ENCODE data around the gene TCF23. TPM values are rescaled to one million over a fixed set of nuclear protein-coding genes. Genes with fewer than 3 reads are reported as not detected.

TCF23 gene
- total RNA-seq: not detected

DNA sequence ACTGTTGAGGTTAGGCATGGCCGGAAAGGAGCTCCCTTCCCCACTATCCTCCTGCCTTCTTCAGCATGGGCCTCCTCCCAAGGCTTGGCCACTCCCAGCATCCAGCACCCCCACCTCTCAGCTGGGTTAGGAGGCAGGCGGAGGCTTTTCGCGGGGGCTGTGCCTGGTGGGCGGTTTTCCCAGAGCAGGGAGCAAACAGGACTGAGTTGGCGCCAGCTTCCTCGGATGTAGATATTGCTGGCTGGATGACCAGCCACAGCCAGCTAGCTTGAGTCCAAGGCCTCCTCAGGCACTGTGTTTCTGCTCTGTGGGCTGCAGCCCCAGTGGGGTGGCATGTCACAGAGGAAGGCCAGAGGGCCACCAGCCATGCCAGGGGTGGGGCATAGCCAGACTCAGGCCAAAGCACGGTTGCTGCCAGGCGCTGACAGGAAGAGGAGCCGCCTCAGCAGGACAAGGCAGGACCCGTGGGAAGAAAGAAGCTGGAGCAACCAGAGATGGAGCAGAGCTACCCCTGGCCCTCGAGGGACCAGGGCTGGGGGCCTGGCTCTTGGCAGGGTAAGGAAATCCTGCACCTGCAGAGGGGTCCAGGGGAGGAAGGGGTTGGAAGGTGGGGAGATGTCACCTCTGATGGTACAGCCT is at the start of gene TCF23:
Gene TCF23, plus strand, starts transcription at position 204 of the 639 bp plus-strand sequence. Its CDS starts 130 bp downstream, at position 334.

DNA sequence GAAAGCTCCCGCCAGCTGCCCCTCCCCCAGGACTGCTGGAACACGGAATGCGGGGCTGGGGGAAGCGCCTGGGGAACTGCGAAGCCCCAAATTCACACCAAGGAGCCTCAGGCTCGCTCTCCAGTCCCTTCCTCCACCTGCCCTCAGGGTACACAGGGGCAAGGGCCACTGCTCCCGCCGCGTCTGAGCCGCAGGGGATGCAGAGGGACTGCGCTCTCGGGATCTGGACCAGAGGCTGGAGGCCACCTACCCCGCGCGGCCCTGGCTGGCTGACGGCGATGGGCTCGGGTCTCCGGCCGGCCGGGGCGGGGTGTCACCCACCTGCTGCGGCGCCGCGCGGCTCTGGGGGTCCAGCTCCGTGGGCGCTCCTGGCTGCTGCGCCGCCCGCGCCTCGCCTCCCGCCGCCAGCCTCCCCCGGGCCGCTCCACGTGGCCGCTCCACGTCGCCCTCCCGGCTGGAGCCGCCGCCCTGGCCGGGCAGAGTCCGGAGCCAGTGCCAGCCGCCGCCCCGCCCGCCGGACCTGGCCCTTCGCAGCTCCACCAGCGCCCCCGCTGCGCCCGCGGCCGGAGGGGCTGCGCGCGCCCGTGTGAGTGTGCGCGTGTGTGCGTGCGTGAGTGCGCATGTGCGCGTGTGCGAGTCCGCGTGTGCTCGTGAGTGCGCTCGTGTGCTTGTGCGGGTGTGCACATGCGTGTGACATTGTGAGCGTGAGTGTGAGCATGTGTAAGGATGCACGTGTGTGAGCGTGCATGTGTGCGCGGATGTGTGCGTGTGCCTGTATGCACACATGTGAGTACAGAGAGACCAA is 30.1 kb upstream of the TCF23 start, which contains the start of gene CGREF1:
Gene CGREF1, minus strand, starts transcription at position 604 of the 805 bp plus-strand sequence. CDS start 14,762 bp downstream, outside the sequence.

GRCh38 chr2:27123302-27124150 is 25.3 kb upstream of the TCF23 start, which contains the start of gene ABHD1:
Gene ABHD1 (plus strand): TSS chr2:27123815. CDS start chr2:27123949, 134 bp downstream.

DNA sequence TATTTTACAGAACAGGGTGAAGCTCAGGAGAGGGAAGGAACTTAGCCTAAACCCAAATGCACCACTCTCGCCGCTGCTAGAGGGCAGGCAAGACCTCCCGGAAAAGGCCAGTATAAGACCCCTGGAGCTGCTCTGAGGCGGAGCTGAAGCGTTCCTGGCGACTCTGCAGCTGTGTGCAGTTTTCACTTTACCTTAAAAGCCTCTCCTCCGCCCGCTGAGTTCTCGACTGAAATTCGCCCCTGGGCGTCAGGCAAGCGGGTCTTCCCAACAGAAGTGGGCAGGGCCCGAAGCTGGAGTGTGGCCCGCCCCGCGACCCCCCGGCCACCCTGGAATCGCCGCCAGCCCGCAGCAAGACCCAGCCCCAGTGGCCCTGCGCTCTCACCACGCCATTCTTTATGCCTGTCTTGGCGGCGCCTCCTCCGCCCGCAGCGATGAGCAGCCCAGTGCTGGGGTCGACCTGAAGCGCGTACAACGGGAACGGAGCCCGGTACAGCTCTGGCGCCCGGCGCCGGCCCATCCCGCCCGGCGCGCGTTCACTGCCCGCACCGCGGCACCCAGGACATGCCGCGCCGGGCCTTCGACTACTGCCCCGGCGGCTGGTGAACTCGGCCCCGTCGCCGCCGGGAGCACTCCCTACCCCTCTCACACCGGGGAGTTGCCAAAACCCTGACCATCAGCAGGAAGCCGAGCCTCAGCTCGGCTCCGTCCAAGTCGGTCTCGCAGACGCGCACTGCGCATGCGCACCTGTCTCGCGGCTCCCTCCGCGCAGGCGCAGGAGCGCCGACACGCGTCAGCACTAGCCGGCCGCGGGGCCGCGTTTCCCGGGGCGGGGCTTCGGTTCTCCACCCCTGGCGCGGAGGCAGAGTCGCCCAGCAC is 14.7 kb upstream of the TCF23 start, which contains the start of gene PREB:
Gene PREB, minus strand, starts transcription at position 732 of the 876 bp plus-strand sequence. Its CDS starts 215 bp downstream, at position 517.

DNA sequence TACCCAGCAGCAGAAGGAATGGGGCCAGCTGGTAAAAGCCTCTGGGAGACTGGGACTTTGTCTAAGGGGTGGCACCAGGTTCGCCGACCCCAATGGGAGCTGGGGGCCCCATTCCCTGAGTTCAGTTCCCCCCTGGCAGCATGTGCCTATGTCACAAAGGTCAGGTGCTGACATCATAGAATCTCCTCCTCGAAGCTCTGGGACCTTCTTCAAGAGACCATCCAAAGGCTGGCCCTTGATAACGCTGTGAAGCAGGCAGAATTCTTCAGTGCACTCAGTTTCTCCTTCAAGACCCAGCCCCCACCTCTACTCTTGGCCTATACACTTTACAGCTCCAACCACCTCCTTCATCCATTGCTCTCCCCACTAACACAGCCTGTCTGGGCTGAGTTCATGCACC is 9.5 kb upstream of the TCF23 start, which contains the start of gene PRR30:
Gene PRR30, minus strand, starts transcription at position 101 of the 400 bp plus-strand sequence. CDS start 1,081 bp downstream, outside the sequence.

Other genes with a start within 250 kb of the TCF23 start
- gene MAPRE3, start 178.4 kb upstream of the TCF23 start, total RNA-seq: 35.7 TPM
- gene TMEM214, start 116.0 kb upstream of the TCF23 start, total RNA-seq: 15.7 TPM
- gene AGBL5, start 97.3 kb upstream of the TCF23 start, total RNA-seq: 16.3 TPM
- 192 TPM for gene OST4, start 77.3 kb upstream of the TCF23 start, total RNA-seq
- gene EMILIN1, start 70.4 kb upstream of the TCF23 start, total RNA-seq: 2.2 TPM
- 6.9 TPM for gene KHK, start 62.2 kb upstream of the TCF23 start, total RNA-seq
- 29.1 TPM for gene CGREF1, start 29.9 kb upstream of the TCF23 start, total RNA-seq
- 0.31 TPM for gene ABHD1, start 25.2 kb upstream of the TCF23 start, total RNA-seq
- gene PREB, start 14.4 kb upstream of the TCF23 start, total RNA-seq: 21.9 TPM
- not detected for gene PRR30, start 9.6 kb upstream of the TCF23 start, total RNA-seq
- gene ATRAID, start 63.0 kb downstream of the TCF23 start, total RNA-seq: 35.4 TPM
- gene SLC5A6, start 63.3 kb downstream of the TCF23 start, total RNA-seq: 28.8 TPM
- 20.7 TPM for gene CAD, start 68.4 kb downstream of the TCF23 start, total RNA-seq
- gene SLC30A3, start 114.0 kb downstream of the TCF23 start, total RNA-seq: 0.31 TPM
- not detected for gene DNAJC5G, start 126.4 kb downstream of the TCF23 start, total RNA-seq
- gene TRIM54, start 133.4 kb downstream of the TCF23 start, total RNA-seq: not detected
- not detected for gene UCN, start 159.4 kb downstream of the TCF23 start, total RNA-seq
- gene MPV17, start 174.1 kb downstream of the TCF23 start, total RNA-seq: 107 TPM
- gene GTF3C2, start 207.8 kb downstream of the TCF23 start, total RNA-seq: 56.7 TPM
- gene EIF2B4, start 221.3 kb downstream of the TCF23 start, total RNA-seq: 20.7 TPM
- gene SNX17, start 221.6 kb downstream of the TCF23 start, total RNA-seq: 57.0 TPM
- gene ZNF513, start 231.7 kb downstream of the TCF23 start, total RNA-seq: 12.8 TPM